Activated CD4-positive, alpha-beta T cell treated with anti-CD3 and anti-CD28 coated beads, Interleukin-2, amount 50 U/mL, for 1 hour (primary cell): ENCODE measurements around the gene RPL38.

Experiments
- DNase-seq: peaks from one replicate; pipeline ENCODE4 v3.0.0-alpha.2; 2020

Gene RPL38

GRCh38 chr17:74252211-74252610 is 48.7 kb downstream of the RPL38 start:
- DNase-seq: no peak

GRCh38 chr17:74253036-74253435 is 49.6 kb downstream of the RPL38 start:
- no peak for DNase-seq

- DNase-seq: no peak
These were observed 53.8 kb downstream of the RPL38 start for GRCh38 chr17:74257311-74257710.

- no peak for DNase-seq
These were observed 56.4 kb downstream of the RPL38 start for GRCh38 chr17:74259667-74260524.
